ENCODE data around the gene TMEM190. TPM values are rescaled to one million over a fixed set of nuclear protein-coding genes. Genes with fewer than 3 reads are reported as not detected.

TMEM190 gene
- total and polyA plus RNA-seq, 9 donors, result 0.72 to 45.1 (median 2.5) TPM; not detected in 4

DNA sequence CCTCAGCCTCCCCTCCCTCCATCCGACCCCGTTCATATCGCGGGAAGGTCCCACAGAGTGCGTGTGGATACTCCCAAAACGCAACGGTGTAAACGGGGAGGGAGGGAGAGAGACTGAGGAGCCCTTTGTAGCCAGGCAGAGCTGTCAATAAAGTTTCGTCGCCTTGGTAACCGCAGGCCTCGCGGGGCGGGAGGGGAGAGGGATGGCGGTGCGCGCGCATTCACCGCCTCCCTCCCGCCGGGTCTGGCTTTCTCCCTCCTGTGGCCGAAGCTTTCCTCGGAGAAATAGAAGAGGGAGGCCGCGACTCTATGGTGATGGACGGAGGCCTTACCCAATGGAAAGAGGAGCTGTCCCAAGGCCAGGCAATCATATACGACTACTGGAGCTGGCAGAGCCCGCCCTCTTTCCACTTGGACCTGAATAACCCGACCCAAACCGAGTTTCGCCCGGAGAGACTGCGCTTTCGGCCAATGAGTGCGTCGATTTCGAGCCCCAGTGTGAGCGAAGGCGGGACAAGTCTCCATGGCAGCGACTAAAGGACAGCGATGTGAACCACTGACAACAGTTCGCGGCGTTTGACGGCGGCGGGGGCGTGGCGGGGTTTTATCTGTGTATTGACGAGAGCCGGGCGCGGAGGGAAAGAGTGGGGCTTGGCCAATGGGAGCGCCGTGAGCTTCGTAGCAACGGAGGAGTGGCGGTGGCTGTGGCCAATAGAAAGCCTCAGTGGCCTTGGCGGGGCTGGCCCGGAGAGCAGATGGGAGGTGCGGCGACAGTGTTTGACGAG is 37.3 kb upstream of the TMEM190 start, which contains the start of gene KMT5C:
KMT5C (plus strand) TSS at position 772 of the 784 bp plus-strand sequence. CDS start 2,061 bp downstream, outside the sequence.
- Histone ChIP-seq H3K4me3 (peak within 1 kb of the TSS; percentile 93), H3K36me3 (no peaks in the 10 kb centered on the region), H3K27ac (peak within 1 kb of the TSS; percentile 66 to 70), H3K27me3 (no peaks in the 10 kb centered on the region), H3K4me1 (ENCODE audit: insufficient read depth) (peaks cover 9% of the 10 kb centered on the region), H3K9me3 (no peaks in the 10 kb centered on the region)
- DNase-seq, result peak; percentile 100
- intact Hi-C loops (cut with DNase I), result no loop called here
- 0% methylated on average over 60 to 63 of the region's 63 CpGs for WGBS, 3 donors
- TF ChIP-seq POLR2A (IDR thresholded peaks at IDR 0.05), result peak; percentile 87
- no peak for TF ChIP-seq EP300 (IDR thresholded peaks at IDR 0.05)
- TF ChIP-seq, protein P1, sequence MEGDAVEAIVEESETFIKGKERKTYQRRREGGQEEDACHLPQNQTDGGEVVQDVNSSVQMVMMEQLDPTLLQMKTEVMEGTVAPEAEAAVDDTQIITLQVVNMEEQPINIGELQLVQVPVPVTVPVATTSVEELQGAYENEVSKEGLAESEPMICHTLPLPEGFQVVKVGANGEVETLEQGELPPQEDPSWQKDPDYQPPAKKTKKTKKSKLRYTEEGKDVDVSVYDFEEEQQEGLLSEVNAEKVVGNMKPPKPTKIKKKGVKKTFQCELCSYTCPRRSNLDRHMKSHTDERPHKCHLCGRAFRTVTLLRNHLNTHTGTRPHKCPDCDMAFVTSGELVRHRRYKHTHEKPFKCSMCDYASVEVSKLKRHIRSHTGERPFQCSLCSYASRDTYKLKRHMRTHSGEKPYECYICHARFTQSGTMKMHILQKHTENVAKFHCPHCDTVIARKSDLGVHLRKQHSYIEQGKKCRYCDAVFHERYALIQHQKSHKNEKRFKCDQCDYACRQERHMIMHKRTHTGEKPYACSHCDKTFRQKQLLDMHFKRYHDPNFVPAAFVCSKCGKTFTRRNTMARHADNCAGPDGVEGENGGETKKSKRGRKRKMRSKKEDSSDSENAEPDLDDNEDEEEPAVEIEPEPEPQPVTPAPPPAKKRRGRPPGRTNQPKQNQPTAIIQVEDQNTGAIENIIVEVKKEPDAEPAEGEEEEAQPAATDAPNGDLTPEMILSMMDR (IDR thresholded peaks at IDR 0.05), result peak; percentile 36 to 85 (median 77)

DNA sequence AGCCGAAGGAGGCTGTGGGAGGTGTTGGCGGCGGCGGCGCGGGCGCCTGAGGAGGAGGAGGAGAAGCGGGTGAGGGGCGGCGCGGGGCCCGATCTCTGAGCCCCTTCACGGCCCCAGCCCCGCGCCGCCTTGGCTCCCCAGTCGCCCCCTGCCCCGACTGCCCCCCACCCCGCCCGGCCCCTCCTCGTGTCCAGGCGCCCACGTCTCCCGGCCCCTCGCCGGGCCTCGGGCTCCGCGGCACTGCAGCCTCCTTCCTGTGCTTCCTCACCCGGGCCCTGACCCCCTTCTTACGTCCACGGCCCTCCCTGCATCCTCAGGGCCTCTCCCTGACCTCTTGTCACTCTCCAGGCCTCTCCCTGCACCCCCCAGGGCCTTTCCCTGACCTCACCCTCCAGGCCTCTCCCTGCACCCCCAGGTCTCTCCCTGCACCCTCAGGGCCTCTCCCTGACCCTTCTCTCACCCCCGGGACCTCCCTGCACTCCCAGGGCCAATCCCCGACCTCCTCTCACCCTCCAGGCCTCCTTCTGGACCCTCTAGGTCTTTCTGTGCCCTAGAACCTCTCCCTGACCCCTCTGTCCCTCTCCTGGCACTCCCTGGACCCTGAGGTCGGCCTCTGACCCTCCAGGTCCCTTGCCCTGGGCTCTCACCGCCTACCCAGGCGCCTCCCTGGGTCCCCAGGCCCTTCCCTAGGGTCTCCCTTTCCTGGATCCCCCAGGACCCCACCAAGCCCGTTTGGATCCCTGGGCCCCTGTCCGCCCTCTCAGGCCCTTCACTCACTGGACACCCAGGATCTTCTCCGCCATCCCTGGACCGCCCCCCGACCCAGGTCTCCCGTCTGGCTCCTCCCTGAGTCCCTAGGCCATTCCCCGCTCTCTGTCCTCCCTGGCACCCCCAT is 36.5 kb upstream of the TMEM190 start:
- intact Hi-C loops (cut with DNase I), result loop anchor here in 1 of 4 donors (5.0 kb wide), 1 partner anchor 42 kb away; the partner anchor contains the start of gene TMEM238
- 2% methylated on average over 39 to 44 of the region's 44 CpGs for WGBS, 3 donors
- H3K9me3 ChIP-seq, result no peaks in the 10 kb centered on the region
- peak in 3 of 5 donors; percentile 35 to 64 (median 59) for DNase-seq
- no peaks in the 10 kb centered on the region for H3K36me3 ChIP-seq
- H3K27me3 ChIP-seq, result no peaks in the 10 kb centered on the region
- H3K4me3 ChIP-seq, result peak overlapping the region; percentile 93
- peak overlapping the region; percentile 64 to 70 for H3K27ac ChIP-seq
- TF ChIP-seq, protein P1 (IDR thresholded peaks at IDR 0.05), result no peak
- no peak for TF ChIP-seq POLR2A (IDR thresholded peaks at IDR 0.05)
- TF ChIP-seq EP300 (IDR thresholded peaks at IDR 0.05), result no peak
- peaks cover 9% of the 10 kb centered on the region for H3K4me1 ChIP-seq (ENCODE audit: insufficient read depth)

DNA sequence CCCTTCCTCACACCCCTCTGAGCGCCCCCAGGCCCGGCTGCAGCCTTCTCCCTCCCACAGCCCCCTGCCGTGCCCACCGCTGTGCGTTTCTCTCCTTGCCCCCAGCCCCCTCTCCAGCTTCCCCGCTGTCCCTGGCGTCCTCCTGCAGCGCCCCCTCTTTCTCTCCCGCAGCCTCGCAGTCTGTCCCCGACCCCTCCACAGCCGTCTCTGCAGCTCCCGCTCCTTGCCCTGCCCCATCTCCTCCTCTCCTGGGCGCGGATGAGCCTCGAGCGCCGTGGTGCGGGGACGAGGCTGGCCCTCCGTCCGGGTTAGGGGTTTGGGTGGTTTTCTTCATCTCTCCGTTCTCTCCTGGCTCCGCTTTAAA is 35.9 kb upstream of the TMEM190 start:
- no peaks in the 10 kb centered on the region for H3K27me3 ChIP-seq
- DNase-seq, result peak in 2 of 5 donors; percentile 35 to 54
- H3K27ac ChIP-seq, result peak overlapping the region in 1 of 2 donors; percentile 70
- H3K4me3 ChIP-seq, result peak overlapping the region; percentile 93
- H3K36me3 ChIP-seq, result no peaks in the 10 kb centered on the region
- intact Hi-C loops (cut with DNase I), result loop anchor here in 1 of 4 donors (5.0 kb wide), 1 partner anchor 42 kb away; the partner anchor contains the start of gene TMEM238
- TF ChIP-seq, protein P1 (IDR thresholded peaks at IDR 0.05), result no peak
- no peak for TF ChIP-seq POLR2A (IDR thresholded peaks at IDR 0.05)
- no peak for TF ChIP-seq EP300 (IDR thresholded peaks at IDR 0.05)
- H3K4me1 ChIP-seq (ENCODE audit: insufficient read depth), result peaks cover 9% of the 10 kb centered on the region
- no peaks in the 10 kb centered on the region for H3K9me3 ChIP-seq
- 1 to 3% (median 2%) methylated on average over 24 of the region's 24 CpGs for WGBS, 3 donors

DNA sequence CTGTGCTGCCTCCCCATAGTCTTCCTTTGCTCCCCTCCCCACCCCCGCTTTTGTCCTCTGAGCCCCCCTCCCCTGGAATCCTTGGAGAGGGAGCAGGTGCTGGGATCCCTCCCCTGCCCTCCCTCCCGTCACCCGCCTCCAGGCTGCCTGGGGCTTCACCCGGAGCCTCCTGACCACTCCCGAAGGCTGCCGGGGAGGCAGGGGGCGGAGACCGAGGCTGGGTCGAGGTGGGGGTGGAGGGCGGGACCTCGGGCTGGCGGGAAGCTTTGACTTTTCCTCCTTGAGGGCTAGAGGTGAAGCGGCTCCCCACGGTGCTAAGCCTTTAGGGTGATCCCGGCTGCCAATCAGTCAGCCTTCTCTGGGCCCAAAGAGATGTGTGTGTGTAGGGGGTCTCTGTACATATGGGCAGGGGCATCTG is 35.4 kb upstream of the TMEM190 start:
- 3 to 4% (median 3%) methylated on average over 5 to 15 of the region's 15 CpGs for WGBS, 3 donors
- intact Hi-C loops (cut with DNase I), result loop anchor here in 1 of 4 donors (5.0 kb wide), 1 partner anchor 41 kb away; the partner anchor contains the start of gene TMEM238
- H3K4me1 ChIP-seq (ENCODE audit: insufficient read depth), result peaks cover 9% of the 10 kb centered on the region
- peak overlapping the region in 1 of 2 donors; percentile 14 for H3K27ac ChIP-seq
- DNase-seq, result peak; percentile 67 to 75 (median 68)
- peak overlapping the region; percentile 93 for H3K4me3 ChIP-seq
- H3K27me3 ChIP-seq, result no peaks in the 10 kb centered on the region
- H3K36me3 ChIP-seq, result no peaks in the 10 kb centered on the region
- no peak for TF ChIP-seq POLR2A (IDR thresholded peaks at IDR 0.05)
- TF ChIP-seq EP300 (IDR thresholded peaks at IDR 0.05), result no peak
- TF ChIP-seq, protein P1 (IDR thresholded peaks at IDR 0.05), result no peak
- H3K9me3 ChIP-seq, result no peaks in the 10 kb centered on the region
